Activated CD4-positive, alpha-beta T cell treated with anti-CD3 and anti-CD28 coated beads, Interleukin-10, Interleukin-2, amounts not matched to agents 100 ng/mL and 50 ng/mL, durations not matched to agents 16 hours and 8 hours (primary cell): ENCODE data around the gene OGFRL1.
A peak's percentile ranks its signal among the peaks of the same experiment; 100 is the strongest.
"Not testable (repeated sequence)": the region's sequence is repeated elsewhere in the genome, so short reads cannot be mapped to it uniquely, and the experiment has no call there.

Source experiments
- DNase-seq: peaks from one replicate; pipeline ENCODE4 v3.0.0-alpha.2; 2020

OGFRL1 gene

GRCh38 chr6:71288228-71289038, at the start of gene OGFRL1:
Gene OGFRL1 (plus strand): TSS chr6:71288811. CDS start chr6:71288937, 126 bp downstream.
- DNase-seq: peak; percentile 77

DNA sequence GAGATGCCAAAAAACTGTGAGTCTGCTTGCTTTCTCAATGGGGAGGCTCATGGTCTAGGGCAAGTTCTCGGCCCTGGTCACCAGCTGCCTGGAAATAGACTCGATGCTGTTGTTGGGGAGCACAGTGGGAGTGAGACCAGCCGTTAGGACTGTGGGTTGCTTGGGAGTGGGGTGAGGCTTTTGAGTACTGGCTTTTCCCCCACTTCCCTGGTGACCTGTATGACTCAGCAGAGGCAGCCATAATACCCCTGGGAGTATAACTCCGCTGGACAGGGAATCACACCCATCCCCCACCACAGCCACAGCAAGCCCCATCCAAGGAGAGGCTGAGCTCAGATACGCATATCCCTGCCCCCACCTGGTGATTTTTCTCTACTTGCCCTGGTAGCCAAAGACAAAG, 48.9 kb upstream of the OGFRL1 start:
- DNase-seq: no peak

DNA sequence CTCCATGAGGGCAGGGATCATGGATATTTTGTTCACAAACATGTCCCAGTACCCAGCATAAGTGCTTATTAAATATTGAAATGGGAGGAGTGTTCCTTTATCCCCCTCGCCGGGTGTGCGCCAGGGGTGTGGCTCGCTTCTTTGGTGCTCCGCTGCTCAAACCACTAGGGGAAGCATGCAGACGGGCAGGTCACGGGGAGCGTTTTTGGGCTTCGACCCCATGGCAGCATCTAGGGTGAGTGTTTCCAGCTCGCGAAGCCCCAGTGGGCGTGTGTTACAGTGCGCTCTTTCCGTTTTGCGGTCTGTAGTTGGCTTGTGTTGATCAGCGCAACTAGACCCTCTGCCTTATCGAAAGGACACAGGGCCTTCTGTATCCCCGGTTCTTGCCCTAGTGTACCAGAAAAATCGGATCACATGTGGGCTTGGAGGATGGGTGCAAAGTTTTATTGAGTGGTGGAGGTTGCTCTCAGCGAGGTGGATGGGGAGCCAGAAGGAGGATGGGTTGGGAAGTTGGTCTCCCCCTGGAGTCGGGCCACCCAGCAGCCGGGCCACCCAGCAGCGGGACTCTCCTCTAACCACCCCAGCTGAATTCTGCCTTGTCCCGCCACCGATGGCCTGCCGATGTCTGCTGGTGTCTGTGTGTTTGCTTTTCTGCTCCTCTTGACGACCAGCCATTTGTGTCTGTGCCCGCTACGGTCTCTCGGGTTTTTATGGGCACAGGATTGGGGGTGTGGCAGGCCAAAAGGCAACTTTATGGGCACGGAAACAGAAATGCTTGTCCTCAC, 43.2 kb upstream of the OGFRL1 start:
- no peak for DNase-seq

DNA sequence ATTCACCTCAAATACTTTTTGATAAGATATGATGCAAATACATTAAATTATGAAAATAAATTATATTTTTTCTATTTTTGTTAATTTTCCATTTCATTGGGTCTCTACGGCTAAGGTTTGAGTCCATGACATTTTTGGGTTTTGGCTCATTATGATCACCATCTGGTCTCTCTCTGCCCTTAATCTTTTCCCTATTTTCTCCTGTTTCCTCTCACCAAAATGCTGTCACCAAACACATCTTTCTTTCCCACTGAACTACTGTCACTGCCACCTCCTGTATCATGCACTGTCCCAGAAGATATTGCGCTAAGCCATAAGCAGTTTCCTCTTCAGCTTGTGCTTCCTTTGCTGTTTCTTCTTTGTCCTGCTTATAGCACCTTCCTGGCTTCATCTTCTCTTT, 42.0 kb upstream of the OGFRL1 start:
- DNase-seq: no peak

DNA sequence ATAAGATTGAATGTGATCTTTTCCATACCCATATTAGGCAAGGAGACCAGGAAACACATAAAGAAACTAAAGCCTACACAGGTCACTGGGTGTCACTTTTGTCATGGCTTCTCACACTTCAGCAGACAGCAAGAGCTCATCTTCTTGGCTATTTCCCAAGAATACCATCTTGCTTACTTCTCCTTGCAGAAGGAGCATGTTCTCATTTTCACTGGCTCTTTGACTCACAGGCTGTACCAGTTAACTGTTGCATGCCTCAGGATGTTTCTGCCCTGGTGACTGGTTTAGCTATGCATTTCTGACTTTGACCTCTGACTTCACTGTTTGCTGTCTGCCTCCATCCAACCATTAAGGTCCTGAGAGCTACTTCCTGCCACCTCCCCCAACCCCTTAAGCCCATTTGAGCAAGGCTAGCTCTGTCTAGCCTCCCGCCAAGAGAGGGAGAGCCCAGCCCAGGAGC, 40.3 kb upstream of the OGFRL1 start:
- DNase-seq: no peak

DNA sequence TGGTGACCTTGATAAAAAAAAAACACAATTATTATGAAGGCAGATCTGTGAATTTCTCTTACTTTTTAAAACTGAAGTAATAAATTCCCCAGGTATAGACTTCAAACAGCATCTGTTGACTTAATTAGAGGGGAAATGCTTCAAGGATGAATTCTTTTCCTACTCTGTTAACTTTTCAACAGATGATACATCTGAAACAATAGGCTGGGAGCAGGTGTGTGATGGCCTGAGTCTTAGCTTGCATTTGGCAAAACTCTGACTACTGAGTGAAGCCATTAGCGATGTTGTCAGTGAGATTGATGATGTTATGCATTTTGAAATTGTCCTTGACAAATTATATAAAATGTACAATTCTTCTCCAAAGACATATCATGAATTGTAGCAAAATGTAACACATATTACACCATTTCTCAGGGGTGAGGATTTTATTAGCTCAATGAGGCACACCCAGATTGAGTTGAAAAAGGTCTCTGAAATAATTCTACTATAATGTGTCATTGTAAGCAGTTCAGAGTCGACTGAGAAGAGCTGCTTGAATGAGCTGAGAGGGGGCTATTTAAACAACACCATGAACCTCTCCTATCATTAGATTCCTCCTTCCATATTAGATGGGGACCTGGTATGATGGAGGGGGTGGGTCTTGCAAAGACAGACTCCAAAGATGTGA, 39.6 kb upstream of the OGFRL1 start:
- DNase-seq: no peak

DNA sequence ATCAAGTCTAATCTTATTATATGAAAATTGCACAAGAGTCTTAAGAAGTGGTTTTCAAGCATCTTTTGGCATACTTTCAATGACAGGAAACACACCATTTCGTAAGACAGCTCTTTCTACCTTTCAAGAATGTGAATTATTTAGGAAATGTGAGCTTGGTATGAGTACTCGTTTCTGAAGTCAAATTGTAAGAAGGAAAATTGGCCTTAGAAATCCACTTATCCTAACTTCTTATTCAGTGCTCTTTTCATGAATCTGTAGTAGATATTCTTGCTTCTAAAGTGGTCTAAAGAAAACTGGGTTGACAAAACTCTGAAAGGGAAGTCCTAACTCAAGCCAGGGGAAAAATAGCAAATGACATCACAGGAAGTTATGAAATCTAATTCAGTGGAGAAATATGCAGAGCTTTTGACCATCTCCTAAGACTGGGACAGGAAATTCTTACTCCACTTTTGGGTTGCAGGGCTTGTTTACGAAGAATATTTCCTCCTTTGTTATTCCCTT, 38.5 kb upstream of the OGFRL1 start:
- no peak for DNase-seq

- no peak for DNase-seq
Observed at GRCh38 chr6:71252410-71252809, 36.2 kb upstream of the OGFRL1 start.

GRCh38 chr6:71252960-71253359, 35.7 kb upstream of the OGFRL1 start:
- DNase-seq: no peak

- no peak for DNase-seq
Observed at GRCh38 chr6:71254323-71254722, 34.3 kb upstream of the OGFRL1 start.

- no peak for DNase-seq
Observed at GRCh38 chr6:71258078-71258866, 30.3 kb upstream of the OGFRL1 start.

DNA sequence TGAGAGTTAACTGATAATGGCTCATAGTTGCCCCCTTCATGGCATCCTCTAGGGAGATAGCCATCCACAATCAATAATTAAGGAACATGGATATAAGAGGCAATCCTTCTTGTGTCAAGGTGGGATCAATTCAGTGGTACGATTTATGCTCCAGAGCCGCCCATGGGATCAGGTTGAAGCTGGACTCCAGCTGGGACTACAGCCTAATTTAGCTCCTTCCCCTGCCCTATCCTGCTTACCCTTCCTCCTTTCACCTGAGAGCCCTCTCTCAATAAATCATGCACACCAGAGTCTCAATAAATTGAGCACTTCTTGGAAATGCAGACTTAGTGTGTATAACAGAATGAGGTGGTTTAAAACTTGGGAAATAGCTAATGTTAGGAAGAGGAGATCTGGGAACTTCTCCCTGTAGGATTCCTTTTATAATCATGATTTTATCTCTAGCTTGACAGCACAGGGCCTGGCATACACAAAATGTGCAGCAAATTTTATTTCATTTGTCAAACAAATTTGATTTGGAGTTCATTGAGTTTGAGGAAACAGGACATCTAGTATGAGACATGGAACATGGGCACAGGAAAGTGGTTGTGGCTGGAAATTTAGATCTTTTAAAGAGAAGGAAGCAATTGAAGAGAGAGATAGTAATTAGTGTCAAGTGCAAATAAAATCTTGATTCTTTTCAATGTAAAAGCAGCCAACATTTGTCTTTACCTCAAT, 28.6 kb upstream of the OGFRL1 start:
- no peak for DNase-seq

DNA sequence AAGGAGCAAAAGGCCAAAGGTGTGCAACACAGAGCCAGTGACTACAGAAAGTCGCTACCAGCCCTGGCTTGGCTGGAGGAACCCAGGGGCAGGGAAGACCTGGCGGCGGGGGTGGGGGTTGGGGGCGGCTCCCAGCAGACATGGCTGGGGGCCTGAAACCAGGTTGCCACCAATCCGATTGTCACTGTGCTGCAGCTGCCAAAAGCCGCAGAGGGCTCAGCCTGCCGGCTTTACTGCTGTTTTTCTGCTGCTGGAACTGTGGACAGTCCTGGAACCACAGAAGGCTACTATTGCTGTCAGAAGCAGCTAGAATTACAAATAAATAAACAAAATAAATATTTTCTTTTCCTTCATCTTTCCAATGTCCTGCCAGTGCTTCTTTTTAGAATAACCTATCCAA, 25.7 kb upstream of the OGFRL1 start:
- DNase-seq: no peak

DNA sequence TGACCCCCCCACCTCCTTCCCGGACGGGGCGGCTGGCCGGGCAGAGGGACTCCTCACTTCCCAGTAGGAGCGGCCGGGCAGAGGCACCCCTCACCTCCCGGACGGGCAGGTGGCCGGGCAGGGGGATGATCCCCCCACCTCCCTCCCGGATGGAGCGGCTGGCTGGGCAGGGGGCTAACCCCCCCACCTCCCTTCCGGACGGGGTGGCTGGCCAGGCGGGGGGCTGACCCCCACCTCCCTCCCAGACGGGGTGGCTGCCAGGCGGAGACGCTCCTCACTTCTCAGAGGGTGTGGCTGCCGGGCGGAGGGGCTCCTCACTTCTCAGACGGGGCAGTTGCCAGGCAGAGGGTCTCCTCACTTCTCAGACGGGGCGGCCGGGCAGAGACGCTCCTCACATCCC, 22.2 kb upstream of the OGFRL1 start:
- DNase-seq: not testable (repeated sequence)

- no peak for DNase-seq
Observed at GRCh38 chr6:71268735-71269437, 19.7 kb upstream of the OGFRL1 start.

- DNase-seq: no peak
Observed at GRCh38 chr6:71277926-71278600, 10.5 kb upstream of the OGFRL1 start.

DNA sequence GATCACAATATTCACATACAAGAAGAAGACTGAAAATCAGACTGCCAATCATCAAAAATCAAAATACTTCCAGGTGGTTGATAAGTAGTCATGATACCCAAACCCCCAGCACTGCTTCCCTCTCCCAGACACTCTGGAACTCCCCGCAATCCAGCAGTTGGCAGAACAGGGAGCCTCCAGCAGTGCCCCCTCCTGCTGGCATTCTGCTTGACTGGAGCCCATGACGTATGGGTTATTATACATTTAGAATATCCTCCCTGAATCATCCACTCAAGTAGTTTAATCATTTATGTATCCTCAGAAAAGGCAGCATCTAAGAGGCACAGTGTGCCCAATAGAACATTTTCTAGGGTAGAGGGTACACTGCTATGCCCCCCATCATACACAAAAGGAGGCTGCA, 9.3 kb upstream of the OGFRL1 start:
- no peak for DNase-seq

GRCh38 chr6:71279740-71280139, 8.9 kb upstream of the OGFRL1 start:
- DNase-seq: no peak

GRCh38 chr6:71280701-71281100, 7.9 kb upstream of the OGFRL1 start:
- no peak for DNase-seq

DNA sequence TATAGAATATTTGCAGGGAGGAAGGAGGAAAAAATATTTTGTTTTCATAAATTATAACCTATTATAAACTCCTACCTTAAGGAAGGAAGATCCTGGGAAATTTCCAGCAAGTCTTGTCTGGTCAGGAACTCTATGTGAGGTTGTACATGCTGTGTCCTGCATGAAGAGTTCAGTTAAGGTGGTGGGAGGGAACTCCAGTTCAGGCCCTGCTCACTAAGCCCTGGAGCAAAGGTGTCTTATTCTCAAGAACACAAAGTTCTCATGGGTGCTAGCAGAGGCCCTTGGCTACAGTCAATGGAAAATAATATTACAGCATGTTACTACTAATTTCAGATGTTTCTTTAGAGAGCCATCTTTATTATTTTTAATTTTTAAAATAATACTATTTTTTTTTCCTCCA, 3.8 kb upstream of the OGFRL1 start:
- DNase-seq: no peak

GRCh38 chr6:71287038-71287437, 1.6 kb upstream of the OGFRL1 start:
- no peak for DNase-seq
